NCI-H2081 (cell line): ENCODE data around the gene ARHGAP23.
"Not testable (repeated sequence)": the region's sequence is repeated elsewhere in the genome, so short reads cannot be mapped to it uniquely, and the experiment has no call there.

Source experiments
- DNase-seq, 2 experiments: peaks; one replicate each; lab custom pipeline; 2025; lab: John Stamatoyannopoulos, UW

ARHGAP23 gene

GRCh38 chr17:38485681-38486298 lies 57.5 kb downstream of the ARHGAP23 start:
- DNase-seq: not testable (repeated sequence)

- DNase-seq: not testable (repeated sequence)
These were observed 61.5 kb downstream of the ARHGAP23 start for GRCh38 chr17:38489774-38490173.

DNA sequence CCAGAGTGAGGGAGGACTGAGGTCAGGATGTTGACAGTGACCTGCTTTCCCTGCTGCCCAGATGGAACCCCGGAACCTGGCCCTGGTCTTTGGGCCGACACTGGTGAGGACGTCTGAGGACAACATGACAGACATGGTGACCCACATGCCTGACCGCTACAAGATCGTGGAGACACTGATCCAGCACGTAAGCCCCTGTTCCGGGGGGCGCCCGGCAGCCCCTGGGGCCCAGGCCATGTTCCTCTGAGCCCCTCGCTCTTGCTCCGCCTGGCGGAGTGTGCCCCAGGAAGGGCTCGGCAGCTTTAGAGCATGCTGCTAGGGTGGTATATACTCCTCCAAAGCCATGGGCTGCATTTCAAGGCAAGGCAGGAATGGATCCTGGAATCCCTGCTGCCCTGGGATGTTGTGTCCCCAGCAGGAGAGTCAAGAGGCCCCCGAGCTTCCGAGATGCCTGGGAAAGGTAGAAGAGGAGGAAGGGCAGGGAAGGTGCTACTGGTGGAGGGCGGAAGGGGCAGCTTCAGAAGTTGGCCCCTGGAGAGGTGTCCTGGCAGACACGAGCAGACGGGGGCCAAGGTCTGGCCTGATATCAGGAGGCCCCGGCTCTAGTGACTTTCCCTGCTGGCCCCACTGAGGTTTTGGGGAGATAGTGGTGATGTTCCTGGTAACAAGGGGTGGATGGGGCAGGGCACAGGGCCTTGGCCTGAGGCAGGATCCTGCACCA lies 63.2 kb downstream of the ARHGAP23 start:
- not testable (repeated sequence) for DNase-seq

- peak; percentile 90 to 91 for DNase-seq
These were observed 64.1 kb downstream of the ARHGAP23 start for GRCh38 chr17:38492067-38493040.

GRCh38 chr17:38494152-38494551 lies 65.9 kb downstream of the ARHGAP23 start:
- not testable (repeated sequence) for DNase-seq

DNA sequence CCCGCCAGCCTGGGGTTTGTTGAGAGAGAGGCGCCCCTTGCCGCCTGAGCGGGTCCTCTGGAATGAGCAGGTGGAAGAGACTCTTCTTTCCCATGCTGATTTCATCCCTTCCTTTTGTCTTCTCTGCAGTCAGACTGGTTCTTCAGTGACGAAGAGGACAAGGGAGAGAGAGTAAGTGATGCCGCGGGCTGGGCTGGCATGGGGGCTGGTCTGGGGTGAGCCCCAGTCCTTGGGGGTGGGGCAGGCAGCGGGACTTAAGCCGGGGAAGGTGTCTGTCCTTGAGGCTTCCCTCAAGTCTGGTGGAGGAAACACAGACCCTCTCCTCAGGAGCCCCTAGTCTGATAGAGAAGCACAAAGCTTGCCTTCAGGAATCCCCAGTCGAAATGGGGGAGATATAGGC lies 69.4 kb downstream of the ARHGAP23 start:
- DNase-seq: not testable (repeated sequence)

DNA sequence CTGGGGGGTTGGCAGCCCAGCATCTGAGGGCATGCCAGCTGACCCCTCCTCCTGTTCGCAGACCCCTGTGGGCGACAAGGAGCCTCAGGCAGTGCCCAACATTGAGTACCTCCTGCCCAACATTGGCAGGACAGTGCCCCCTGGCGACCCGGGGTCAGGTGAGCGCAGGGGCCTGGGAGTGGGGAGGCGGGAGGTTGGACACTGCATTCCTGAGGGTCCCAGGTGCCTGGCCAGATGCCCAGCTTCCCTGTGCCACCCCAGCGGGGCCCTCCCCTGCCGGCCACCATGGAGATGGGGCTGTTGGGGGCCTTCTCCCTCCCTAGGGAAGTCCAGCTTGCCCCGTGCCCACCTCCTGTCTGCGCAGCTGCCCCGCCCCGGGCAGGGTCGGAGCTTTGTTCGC lies 70.1 kb downstream of the ARHGAP23 start:
- DNase-seq: no peak

DNA sequence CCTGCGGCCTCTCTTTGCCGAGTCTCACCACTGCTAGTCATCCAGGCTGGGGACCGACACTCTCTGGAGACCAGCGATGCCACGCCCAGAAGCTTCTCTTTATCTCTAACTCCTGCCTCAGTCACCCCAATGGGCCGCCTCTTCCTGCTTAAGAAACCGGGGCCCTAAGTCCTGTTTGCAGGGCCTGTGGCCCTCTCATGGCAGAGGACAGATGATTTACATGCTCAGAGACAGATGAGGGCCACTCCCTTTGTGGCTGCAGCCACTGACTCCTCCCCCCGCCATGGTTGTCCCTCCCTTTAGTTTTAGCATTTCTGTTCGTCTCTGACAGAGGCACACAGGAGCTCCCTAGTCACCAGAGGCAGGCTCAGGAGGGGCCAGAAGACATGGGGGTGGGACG lies 71.0 kb downstream of the ARHGAP23 start:
- not testable (repeated sequence) for DNase-seq

- DNase-seq: not testable (repeated sequence)
These were observed 73.5 kb downstream of the ARHGAP23 start for GRCh38 chr17:38501718-38502117.

GRCh38 chr17:38503286-38503913 lies 75.1 kb downstream of the ARHGAP23 start:
- DNase-seq: not testable (repeated sequence)

GRCh38 chr17:38504216-38504615 lies 76.0 kb downstream of the ARHGAP23 start:
- no peak for DNase-seq

GRCh38 chr17:38507436-38507835 lies 79.2 kb downstream of the ARHGAP23 start:
- DNase-seq: no peak

GRCh38 chr17:38507921-38508569 lies 79.8 kb downstream of the ARHGAP23 start:
- no peak for DNase-seq

- no peak for DNase-seq
These were observed 80.3 kb downstream of the ARHGAP23 start for GRCh38 chr17:38508570-38508950.

DNA sequence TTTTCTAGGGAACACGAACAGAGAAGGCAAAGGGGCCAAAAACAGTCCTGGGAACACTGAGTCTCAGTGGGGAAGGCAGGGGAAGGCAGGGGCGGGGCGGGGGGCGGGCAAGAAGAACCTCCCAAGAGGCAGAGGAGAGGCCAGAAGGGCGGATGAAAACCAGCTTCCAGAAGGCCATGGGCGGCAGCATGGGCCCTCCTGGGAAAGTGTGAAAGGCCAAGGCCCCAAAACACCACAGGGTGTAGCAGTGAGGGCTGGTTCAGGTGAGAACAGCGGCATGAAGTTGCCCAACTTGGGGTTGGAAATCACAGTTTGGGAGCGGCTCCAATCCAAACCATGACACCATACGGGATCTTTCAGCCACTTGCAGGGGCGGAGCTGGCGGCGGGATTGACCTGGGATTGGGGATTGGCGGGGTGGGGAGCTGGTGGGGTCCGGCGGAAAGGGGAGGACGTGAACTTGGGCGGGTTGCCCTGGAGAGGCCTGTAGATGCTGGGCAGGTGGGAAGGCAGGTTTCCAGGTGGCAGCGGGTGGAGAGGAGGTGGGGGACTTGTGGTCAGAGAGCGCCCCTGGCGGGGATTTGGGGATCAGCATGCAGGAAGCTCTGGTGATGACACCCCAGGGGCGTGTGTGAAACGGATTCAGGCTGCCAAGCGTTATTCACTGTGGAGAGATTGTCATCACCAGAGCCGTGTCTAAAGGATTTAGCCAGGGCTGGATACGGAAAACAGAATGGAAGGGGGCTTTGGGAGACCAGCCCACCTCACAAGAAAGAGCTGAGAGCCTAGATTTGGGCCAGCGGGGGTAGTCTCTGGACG lies 80.9 kb downstream of the ARHGAP23 start:
- DNase-seq: no peak

- DNase-seq: no peak
These were observed 81.6 kb downstream of the ARHGAP23 start for GRCh38 chr17:38509772-38510420.

GRCh38 chr17:38510421-38511149 lies 82.3 kb downstream of the ARHGAP23 start:
- no peak for DNase-seq

- DNase-seq: no peak
These were observed 83.2 kb downstream of the ARHGAP23 start for GRCh38 chr17:38511150-38512108.
